NCI-H2227 treated with DMSO at 0.1 percent for 48 hours (cell line): Measurements from ENCODE around the gene IL10.
"Not testable (repeated sequence)": the region's sequence is repeated elsewhere in the genome, so short reads cannot be mapped to it uniquely, and the experiment has no call there.

Experiments
- DNase-seq: peaks from one replicate; lab custom pipeline; 2025; lab: John Stamatoyannopoulos, UW

IL10 gene

DNA sequence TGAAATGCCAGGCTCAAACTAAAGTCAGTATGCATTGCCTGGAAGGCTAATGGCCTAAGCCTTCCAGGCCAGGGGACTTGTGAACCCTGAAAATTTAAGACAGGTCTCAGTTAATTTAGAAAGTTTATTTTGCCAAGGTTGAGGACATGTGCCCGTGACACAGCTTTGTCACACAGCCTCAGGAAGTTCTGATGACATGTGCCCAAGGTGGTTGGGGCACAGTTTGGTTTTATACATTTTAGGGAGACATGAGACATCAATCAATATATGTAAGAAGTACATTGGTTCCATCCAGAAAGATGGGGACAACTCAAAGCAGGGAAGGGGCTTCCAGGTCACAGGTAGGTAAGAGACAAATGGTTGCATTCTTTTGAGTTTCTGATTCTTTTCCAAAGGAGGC is 6.5 kb downstream of the IL10 start:
- DNase-seq: not testable (repeated sequence)

DNA sequence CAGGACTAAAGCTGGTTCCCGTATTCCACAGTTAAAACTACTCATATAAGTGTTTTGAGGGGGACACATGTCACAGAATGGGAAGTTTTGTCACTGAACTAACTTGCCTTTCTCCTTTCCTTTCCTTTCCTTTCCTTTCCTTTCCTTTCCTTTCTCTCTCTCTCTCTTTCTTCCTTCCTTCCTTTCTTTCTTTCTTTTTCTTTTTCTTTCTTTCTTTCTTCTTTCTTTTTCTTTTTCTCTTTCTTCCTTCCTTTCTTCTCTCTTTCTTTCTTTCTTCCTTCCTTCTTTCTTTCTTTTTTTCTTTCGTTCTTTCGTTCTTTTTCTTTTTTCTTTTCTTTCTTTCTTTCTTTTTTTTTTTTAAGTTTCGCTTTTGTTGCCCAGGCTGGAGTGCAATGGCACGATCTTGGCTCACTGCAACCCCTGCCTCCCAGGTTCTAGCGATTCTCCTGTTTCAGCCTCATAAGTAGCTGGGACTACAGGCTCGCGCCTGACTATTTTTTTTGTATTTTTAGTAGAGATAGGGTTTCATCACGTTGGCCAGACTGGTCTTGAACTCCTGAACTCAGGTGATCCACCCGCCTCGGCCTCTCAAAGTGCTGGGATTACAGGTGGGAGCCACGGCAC is 9.4 kb downstream of the IL10 start:
- not testable (repeated sequence) for DNase-seq

DNA sequence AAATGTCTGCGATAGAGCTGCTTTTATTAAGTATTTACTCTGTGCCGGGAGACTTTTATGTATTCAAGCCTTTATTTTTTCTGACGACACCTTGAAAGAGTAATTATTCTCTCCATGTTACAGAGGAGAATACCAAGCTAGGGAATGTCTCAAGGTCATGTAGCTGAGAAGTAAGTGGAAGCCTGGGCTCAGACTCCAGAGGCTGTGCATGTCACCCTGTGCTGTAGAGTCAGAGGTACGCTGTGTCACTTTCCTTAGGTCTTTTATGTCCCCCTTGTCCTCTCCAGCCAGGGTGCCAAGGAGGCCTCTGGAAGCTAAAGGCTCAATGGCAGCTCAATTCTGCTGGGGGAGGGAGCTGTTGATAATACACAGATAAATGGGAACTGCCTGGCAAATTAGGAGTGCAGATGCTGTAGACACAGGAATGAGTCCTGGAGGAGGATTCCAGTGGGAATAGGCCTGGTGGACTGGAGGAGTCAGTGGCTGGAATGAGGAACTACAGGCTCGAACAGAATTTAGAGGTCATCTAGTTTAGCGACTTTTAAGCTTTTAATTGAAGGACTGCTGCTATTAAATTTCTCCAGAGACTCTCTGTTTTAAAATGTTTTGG is 11.0 kb downstream of the IL10 start:
- DNase-seq: no peak

DNA sequence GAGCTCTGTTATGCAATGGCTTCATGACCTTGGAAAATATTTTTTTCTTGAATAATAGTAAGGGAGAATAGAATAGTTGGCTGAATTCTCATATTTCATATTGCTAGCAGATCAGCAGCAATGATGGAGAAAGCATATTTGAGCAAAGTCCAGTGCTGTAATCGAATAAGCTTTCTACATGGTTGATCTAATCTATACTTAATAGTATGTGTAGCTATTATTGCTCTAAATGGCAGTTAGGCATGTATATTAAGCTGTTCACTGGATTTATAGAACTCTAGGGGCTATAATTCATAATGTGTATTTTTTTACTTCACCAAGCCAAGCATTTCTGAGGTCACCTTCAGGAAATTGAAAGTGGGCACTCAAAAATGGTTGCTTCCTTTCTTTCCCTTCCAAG is 11.7 kb downstream of the IL10 start:
- no peak for DNase-seq

DNA sequence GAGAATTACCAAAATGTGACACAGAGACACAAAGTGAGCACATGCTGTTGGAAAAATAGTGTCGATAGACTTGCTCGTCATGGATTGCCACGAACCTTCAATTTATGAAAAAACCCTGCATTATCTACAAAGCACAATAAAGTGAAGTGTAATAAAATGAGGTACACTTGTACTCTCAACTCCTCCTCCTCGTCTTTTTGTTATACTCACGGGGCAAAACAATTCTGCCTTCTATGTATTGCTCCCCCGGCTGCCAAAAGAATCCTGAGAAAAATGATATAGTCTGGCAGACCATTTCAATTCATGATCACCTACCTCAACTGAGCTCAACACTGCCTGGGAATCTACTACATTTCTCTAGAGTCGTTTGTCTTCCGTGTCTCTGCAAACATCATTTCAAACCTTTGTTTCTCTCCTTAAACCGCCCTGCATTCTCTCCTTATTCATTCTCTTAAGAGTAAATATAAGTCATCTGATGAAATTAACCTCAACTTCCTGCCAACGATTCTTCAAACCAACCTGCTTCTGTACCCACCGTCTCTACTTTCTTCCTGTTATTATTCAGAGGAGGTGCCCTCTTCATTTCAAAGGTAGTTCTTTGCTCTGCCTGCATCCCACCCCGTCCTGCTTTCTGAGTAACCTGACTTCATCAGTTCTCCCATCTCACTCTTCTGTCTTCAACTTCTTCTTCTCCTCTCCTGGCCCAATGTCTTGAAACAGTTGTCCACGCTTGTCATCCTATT is 14.6 kb downstream of the IL10 start:
- no peak for DNase-seq

DNA sequence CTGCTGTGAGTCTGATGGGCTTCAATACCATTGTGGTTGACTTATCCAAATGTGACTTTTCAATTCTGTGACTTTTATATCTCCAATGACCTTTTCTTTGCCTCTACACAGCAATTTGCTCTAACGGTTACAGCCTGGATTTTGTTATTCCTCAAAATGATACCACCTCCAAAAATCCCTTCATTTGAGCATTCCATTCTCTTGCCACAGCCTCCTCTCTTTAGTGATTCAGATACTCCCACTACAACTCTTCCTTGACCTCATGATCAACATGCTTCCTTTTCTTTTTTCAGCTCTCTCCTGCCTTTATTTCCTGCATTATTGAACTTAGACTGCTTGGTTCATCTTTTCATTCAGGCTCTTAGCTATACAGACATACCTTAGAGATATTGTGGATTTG is 18.3 kb downstream of the IL10 start:
- no peak for DNase-seq

DNA sequence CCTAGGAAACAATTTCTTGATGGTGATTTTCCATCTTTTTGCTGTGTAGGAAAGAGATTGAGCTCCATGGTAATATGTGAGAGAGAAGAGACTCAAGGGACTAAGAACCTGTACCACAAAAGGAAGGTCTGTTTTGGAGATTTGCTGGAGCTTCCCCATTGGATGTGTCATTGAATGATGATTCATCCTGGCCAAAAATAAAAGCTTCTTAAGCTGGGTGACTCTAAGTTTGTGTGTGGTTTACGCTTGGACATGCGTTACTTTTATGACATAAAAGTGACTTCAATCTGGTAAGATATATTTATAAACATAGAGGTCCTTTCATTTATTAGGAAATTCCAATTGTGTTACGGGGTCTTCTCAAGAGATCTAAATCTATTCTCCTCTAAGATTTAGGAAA is 19.2 kb downstream of the IL10 start:
- DNase-seq: no peak

DNA sequence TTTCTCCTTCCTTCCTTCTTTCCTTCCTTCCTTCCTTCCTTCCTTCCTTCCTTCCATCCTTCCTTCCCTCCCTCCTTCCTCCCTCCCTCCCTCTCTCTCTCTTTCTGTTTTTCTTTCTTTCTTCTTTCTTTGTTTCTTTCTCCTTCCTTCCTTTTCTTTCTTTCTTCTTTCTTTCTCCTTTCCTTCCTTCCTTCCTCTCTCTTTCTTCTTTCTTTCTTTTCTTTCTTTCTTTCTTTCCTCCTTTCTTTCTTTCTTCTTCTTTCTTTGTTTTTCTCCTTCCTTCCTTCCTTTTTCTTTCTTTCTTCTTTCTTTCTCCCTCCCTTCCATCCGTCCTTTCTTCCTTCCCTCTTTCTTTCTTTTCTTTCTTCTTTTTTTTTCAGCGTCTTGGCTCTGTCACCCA is 19.8 kb downstream of the IL10 start:
- no peak for DNase-seq

DNA sequence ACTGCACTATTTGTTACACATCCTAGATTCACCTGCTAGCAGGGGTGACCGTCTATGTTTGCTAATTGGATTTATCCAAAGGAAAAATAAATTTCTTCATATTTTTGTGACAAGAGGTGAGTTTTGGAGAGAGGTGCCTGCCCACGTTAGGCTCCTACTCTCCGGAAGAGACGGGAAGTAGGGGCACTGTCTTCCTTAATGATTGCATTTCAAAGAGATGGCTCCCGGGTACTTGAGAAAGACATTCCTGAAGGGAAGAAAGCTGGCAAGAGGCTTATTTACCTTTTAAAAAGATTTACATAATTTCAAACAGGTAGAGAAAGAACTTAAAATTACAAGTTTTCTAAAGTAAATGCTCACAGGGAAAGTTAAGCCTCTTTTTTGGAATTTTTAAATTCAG is 20.4 kb downstream of the IL10 start:
- DNase-seq: no peak

DNA sequence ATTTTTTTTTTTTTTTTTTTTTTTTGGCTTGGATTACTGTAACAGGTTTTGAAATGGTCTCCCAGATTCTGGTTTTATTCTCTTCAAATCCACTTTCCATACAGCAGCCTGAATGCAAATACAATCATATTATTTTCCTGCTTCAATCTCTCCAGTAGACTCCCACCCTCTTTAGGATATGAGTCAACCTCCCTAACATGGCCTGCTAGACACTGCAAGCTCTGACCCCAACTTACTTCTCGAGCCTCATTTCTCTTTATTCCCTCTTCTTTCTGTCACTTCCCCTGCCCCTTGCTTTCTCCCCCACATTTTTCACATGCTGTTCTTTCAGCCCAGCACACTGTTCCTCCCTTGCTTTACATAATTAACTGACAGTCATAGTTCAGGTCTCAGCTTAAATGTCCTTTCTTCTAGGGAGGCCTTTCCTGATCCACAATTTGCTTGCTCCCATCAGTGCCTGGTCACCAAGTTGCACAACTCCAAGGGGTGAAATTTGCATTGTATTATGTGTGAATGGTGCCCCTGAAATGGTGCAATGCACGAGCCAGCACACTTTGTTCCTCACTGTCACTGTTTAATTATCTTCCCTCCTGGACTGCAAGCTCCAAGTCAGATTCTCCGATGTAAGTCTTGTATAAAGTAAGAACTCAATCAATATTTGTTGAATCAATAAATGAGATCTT is 23.8 kb downstream of the IL10 start:
- DNase-seq: no peak

DNA sequence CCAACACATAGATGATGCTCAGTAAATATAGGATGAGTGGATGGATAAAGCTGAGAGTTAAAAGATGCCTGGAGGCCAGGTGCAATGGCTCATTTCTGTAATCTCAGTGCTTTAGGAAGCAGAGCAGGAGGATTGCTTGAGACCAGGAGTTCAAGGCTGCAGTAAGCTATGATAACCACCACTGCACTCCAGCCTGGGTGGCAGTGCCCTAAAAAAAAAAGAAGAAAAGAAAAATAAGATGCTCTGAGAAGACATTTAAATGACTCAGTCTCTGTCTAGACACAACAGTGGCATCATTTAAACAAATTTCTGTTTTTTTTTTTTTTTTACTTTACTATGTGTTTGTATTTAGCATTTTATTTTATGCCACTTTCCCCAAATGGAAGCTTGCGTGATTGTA is 27.0 kb downstream of the IL10 start:
- DNase-seq: no peak

DNA sequence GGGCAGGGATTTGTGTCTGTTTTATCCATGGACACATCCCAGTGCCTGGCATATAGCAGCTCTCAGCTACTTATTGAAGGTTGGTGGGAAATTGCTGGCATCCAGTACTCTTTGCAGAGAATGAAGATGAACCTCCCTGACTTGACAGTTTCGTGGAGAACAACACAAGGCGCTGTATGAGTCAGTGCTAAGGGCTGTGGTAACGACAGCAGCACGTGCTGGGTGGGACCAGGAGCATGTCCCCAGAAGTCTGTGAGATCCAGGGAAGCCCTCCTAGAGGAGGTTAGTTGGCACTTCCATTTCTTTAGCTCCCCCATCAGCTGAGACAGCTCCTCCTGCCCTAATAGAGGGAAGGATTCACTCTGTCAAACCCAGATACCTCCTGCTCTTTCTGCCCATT is 27.6 kb downstream of the IL10 start:
- DNase-seq: no peak

DNA sequence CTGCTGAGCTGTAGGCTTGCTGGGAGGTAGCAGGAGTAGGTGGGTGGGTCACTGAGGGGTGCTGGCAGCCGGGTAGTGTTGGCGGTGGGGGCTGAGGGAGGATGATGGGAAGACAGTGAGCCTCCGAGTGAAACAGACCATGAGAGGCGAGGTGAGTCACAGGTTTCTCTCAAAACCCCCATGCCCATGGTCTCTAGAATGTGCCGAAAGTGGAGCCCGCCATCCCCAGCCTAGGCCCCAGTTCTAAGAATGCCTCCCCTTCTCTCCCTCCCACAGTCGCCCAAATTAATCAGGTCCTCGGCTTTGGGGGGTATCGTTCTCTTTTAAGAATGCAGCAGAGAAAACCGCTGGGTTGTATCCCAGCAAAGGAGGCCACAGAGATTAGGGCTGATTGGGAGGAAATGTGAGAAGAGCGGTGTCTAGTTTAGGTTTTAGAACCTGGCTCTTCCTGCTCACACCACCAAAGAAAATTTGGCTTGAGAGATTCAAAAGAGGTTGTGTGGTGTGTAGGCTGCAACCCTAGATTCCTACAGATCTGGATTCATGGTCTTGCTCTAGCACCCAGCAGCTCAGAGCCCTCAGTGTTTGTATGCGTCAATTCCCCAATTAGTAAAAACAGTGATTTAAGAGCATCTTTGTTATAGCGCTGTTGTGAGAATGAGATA is 29.4 kb downstream of the IL10 start:
- DNase-seq: no peak

DNA sequence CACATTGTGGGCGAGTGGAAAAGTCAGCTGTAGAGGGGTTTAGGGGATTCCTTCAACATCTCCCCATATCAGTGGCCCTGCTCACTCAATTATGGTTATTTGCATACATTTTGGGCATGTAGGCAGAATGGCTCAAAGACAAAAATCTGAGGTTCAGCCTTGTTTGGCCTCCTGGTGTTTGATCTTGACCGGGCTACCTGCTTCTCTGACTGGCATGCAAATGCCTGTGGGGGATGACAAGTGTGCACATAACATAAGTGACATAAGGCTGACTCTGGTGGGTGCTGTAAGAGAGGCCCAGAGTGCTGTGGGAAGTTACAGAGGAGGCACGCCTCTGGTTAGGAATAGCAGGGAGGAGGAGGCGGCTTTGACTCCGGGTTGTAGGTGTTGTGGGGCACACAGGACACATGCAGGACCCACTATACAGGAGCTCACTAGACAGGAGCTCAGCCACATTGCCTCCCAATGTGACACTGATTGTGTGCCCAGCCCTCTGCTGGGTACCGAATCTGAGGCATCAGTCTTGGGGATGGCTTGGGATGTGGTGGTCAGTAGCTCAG is 31.1 kb downstream of the IL10 start:
- DNase-seq: no peak

DNA sequence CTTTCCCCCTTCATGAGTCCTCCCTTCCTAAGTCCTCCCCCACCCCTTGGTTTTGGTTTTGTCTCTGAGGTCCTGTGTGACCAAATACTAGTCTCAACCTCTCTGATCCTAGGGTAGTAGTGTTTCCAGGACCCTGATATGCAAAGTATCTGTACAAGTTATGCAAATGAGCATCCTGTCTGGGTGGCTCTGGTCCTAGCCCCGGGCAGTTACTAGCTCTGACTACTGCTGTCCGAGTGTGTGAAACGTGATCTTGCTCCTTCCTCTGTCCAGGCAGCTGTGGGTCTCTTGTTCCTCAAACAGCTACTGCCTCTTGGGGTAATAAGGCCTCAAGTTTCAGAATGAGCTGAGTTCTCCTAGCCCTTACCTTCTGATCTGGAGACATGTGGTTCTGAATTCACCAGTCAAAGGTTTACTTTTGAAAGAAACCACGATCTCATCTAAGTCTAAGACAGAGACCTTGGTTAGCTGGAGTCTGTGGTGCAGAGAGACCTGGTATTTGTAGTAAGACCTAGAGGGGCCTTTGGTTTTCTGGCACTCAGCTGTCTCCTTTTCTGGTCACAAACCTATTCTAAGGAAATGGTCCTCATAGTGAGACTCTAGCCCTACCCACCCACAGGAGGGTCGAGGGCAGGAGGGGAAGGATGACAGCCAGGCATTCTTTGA is 32.8 kb downstream of the IL10 start:
- no peak for DNase-seq

DNA sequence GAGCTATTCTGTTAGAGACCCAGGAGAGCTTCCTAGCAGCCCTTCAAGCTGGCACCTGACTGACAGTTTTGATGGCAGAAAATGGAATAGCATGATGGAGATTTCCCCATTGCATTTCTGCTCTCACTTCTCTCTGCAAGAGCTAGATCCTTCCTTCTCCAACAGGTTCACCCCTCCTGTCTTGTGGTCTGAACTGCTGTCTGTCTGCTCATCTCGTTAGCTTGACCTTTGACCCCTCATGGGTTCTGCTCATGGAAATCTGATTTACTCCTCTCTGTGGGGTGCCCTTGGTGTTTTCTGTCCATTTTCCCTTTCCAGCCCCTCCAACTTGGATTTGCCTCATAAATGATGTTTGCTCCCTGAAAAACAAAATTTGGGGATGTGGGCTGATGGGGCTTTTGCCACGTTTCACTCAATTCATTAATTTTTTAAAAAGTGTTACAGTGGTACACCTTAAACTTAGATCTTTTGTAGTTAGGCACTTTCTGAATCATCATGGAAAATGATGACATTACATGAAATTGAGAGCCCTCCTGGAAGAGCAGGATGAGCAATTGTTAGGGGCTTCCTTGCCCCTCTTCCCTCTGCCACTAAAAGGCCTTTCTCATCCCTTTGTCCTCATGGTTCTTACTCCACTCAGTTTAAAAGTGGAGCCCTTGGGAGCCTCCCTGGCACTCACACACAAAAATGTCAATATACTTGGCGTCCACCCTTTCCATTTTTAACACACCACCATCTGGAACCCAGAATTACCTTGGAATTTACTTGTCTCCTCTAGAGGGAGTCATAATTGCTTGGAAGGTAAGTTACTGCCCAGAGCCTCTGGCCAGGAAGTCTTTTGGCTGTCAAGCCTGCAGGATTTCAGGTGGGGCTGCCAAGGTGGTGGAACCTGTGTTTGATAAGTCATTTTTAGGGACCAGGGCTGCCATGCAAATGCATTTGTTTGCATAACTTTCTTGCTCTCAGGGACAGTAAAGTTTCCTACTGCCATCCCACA is 33.6 kb downstream of the IL10 start:
- DNase-seq: peak; percentile 2

DNA sequence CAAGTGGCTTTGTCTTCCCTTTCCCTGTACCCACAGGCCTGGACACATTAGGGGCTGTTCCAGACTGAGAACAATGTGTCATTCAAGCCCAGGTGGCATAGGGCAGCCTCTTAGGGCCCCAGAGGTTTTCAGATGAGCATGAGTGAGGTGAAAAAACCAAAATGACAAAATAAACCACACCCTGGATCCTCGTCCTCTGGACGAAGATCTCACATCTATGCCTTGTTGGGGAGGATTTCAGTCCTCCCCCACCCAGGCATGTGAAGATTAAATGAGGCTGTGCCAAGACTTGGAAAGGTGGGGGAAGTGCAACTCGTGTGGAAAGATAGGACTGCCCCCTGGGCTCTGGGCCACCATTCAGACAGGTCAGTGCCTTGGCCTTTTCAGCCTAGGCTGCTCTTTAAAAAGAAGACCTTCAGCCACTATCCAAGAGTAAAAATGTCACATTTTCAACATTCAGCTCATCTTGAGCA is 34.5 kb downstream of the IL10 start:
- no peak for DNase-seq

DNA sequence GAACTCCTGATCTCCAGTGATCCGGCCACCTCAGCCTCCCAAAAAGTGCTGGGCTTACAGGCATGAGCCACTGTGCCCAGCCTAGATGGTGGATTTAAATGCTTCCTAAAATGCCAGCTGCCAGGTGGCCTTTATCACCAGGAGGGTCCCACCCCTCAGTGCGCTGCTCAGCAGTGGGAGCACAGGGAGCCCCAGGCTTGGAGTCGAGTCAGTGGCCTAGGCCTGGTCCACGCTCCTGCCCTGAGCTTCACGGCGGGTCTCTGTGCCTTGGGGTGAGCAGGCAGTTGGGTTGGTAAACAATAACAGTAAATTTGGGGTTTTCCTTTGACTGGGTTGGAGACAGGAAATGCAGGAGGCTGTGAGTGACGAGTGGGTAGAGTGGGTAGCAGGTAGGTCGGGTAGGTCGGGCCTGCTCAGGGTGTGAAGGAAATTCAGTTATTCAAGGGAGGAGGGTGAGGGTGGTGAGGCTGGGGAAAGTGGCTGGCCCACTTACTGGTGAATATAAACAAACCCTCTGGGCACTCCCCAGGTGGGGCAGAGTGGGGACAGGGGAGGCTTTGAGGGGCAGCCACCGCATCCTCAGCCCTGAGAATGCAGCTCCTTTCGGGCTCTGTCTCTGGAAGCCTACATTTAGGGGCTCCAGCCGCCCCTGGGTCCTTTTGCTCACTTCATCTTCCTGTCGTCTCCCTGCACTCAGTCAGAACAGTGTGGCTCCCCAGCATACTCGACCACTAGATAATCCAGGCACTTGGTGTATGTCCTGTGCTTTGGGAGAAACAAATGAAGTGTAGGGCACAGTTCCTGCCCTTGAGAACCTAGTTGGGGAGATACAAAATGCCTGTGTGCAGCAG is 35.2 kb downstream of the IL10 start:
- DNase-seq: no peak

DNA sequence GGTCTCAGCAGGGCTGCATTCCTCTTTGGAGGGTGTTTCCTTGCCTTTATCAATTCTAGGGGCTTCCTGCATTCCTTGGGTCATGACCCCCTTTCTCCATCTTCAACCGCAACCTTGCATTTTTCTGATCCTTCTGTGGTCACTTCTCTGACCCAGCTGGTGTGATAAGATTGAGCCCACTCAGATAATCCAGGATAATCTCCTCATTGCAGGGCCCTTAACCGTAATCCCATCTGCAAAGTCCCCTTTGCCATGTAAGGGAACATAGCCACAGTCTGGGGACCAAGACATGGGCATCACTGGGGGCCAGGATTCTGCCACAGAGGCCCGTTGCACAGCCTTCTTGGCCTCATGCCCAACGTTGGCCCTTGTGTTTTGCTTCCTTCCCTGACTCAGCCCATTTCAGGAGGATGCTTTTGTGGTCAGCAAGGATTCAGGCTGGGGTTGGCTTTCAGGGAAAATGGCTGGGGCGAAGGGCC is 36.7 kb downstream of the IL10 start:
- DNase-seq: no peak
